HUES6 (cell line): ENCODE results near the gene ZNF620.

Experiments
- H3K27ac ChIP-seq: 2 replicates; pipeline ENCODE4 v1.7.0; 2013; ENCODE audit warnings: low read depth, mild to moderate bottlenecking, low read length, inconsistent platforms
- H3K27me3 ChIP-seq: 2 replicates; pipeline ENCODE4 v1.6.1; 2013; ENCODE audit warnings: low read length; ENCODE audit not compliant: control insufficient read depth, insufficient read depth
- H3K36me3 ChIP-seq: 2 replicates; pipeline ENCODE4 v1.6.1; 2013; ENCODE audit warnings: low read length; ENCODE audit not compliant: control insufficient read depth, insufficient read depth
- H3K4me1 ChIP-seq: 2 replicates; pipeline ENCODE4 v1.6.1; 2013; ENCODE audit warnings: low read length; ENCODE audit not compliant: control insufficient read depth, insufficient read depth
- H3K4me3 ChIP-seq: 2 replicates; pipeline ENCODE4 v1.5.1; 2013; ENCODE audit warnings: low read depth, low read length
- H3K9ac ChIP-seq: one replicate; pipeline ENCODE4 v1.6.1; 2013; ENCODE audit warnings: mild to moderate bottlenecking, low read length
- H3K9me3 ChIP-seq: 2 replicates; pipeline ENCODE4 v1.6.1; 2013; ENCODE audit warnings: low read depth, low read length; ENCODE audit not compliant: control insufficient read depth, insufficient read depth

ZNF620 gene

DNA sequence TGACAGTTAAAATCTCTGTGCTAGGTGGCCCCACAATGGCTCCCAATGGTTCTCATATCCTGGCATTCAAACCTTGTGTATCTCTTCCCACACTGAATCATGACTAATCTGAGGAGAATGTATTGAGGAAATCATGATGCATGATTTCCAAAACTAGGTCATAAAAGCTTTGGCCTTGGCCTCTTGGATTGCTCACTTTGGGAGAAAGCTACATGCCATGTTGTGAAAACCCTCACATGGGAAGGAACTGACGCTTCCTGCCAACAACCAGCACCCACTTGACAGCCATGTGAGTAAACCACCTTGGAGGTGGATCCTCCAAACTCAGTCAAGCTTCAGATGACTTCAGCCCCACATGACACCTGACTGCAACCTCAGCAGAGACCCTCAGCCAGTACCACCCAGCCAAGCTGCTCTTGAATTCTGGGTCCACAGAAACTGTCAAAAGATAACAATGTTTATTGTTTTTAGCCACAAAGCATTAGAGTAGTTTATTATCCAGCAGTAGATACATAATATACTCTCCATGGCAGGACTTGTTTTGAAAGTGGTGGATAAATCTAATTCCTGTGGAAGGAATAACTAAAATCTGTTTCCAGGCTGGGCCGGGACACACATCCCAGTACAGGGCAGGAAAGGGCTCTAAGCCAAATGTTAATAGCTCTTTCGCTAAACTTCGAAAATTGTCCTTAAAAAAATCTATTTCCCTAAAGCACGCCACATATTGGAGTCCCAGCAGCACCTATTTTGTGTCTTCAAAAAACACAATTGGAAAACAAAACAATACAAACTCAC, 1.0 kb upstream of the ZNF620 start:
- H3K9me3 ChIP-seq: no peaks in the 10 kb centered on the region

GRCh38 chr3:40511031-40511718, 5.3 kb downstream of the ZNF620 start:
- Histone ChIP-seq H3K4me3 (no peak overlapping the region), H3K27me3 (no peaks in the 10 kb centered on the region), H3K36me3 (peaks cover 56% of the 10 kb centered on the region), H3K9ac (no peak overlapping the region), H3K27ac (no peak overlapping the region), H3K4me1 (no peaks in the 10 kb centered on the region), H3K9me3 (no peaks in the 10 kb centered on the region)

More for the DNA sequence above, 1.0 kb upstream of the ZNF620 start:
- Histone ChIP-seq H3K27me3 (no peaks in the 10 kb centered on the region), H3K36me3 (peaks cover 13% of the 10 kb centered on the region; the same call in 1 of the 2 replicates), H3K9ac (no peak overlapping the region), H3K4me1 (0 out of 2 replicates have a peak, but pooled peaks cover 4% of the 10 kb centered on the region), H3K27ac (no peak overlapping the region), H3K4me3 (peak overlapping the region; percentile 91; the same call in 1 of the 2 replicates)

DNA sequence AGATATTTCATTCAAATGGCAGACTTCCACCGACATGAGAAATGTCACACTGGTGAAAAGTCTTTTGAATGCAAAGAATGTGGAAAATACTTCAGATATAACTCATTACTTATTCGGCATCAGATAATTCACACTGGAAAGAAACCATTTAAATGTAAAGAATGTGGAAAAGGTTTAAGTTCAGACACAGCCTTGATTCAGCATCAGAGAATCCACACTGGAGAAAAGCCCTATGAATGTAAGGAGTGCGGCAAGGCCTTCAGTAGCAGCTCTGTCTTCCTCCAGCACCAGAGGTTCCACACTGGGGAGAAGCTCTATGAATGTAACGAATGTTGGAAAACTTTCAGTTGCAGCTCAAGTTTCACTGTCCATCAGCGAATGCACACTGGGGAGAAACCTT, 10.4 kb downstream of the ZNF620 start:
- Histone ChIP-seq H3K27ac (no peak overlapping the region), H3K4me3 (no peak overlapping the region), H3K27me3 (no peaks in the 10 kb centered on the region), H3K36me3 (peaks cover 45% of the 10 kb centered on the region), H3K9ac (no peak overlapping the region), H3K9me3 (no peaks in the 10 kb centered on the region), H3K4me1 (no peaks in the 10 kb centered on the region)

- no peak overlapping the region for H3K4me3 ChIP-seq
- H3K36me3 ChIP-seq: peaks cover 33% of the 10 kb centered on the region
- no peaks in the 10 kb centered on the region for H3K4me1 ChIP-seq
- no peaks in the 10 kb centered on the region for H3K27me3 ChIP-seq
- H3K9me3 ChIP-seq: no peaks in the 10 kb centered on the region
- no peak overlapping the region for H3K9ac ChIP-seq
- no peak overlapping the region for H3K27ac ChIP-seq
Observed at GRCh38 chr3:40518067-40518466, 12.2 kb downstream of the ZNF620 start.

DNA sequence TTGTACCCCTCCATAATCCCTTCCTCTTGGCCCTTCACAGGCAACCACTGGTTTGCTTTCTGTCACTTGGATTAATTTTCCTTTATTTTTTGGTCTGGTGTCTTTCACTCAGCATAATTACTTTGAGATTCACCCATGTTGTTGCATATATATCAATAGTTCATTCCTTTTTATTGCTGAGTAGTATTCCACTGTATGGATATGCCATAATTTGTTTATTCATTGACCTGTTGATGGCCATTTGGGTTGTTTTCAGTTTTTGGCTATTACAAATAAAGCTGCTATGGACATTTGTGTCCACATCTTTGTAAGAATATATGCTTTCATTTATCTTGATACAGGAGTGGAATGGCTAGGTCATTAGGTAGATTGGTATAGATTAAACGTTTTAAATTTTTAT, 13.0 kb downstream of the ZNF620 start:
- peaks cover 33% of the 10 kb centered on the region for H3K36me3 ChIP-seq
- no peaks in the 10 kb centered on the region for H3K9me3 ChIP-seq
- H3K9ac ChIP-seq: no peak overlapping the region
- H3K4me1 ChIP-seq: peaks cover 1% of the 10 kb centered on the region; the same call in 1 of the 2 replicates
- H3K27ac ChIP-seq: no peak overlapping the region
- no peaks in the 10 kb centered on the region for H3K27me3 ChIP-seq
- H3K4me3 ChIP-seq: no peak overlapping the region

GRCh38 chr3:40521254-40521653, 15.4 kb downstream of the ZNF620 start:
- Histone ChIP-seq H3K27me3 (no peaks in the 10 kb centered on the region), H3K4me1 (peaks cover 11% of the 10 kb centered on the region; the same call in 1 of the 2 replicates), H3K9ac (no peak overlapping the region), H3K36me3 (peaks cover 15% of the 10 kb centered on the region), H3K9me3 (no peaks in the 10 kb centered on the region), H3K27ac (no peak overlapping the region), H3K4me3 (no peak overlapping the region)

DNA sequence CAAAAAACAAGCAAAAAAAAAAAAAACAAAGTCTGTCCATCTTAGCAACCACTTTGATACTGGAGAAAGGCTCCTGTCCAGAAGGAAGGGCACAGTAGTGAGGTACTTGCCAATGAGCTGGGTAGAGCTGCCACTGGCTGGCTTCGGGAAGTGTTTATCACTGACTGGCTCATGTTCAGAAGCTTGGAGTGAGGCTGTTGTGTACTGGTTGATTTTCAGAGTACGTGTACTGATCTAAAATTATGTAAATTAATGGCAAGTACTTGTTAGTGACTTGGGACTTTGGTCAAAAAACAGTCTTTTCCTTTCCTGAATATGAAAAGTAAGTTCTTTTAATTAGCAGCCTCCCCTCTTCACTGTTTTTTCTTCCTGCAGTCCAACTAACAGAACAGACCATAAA, 17.9 kb downstream of the ZNF620 start:
- H3K9ac ChIP-seq: no peak overlapping the region

DNA sequence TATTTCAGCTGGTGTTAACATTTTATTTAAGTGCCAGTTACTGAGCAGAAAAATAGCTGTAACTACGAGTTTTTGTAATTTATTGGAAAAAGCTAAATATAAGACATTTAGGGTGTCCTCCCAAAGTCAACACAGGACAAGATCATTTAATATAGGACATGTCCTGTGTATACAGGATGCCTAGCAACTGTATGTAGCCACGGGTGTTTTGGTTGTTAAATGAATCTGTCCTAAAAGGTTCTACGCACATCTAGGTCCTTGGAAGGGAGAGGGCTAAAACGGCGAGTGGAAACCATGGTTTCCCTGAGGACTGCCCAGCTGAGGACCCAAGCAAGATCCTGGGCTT, 18.4 kb downstream of the ZNF620 start:
- Histone ChIP-seq H3K36me3 (peaks cover 17% of the 10 kb centered on the region), H3K27ac (peak overlapping the region; percentile 90), H3K4me3 (peak overlapping the region; percentile 87), H3K9me3 (no peaks in the 10 kb centered on the region), H3K27me3 (no peaks in the 10 kb centered on the region), H3K9ac (peak overlapping the region; percentile 95), H3K4me1 (peaks cover 11% of the 10 kb centered on the region; the same call in 1 of the 2 replicates)

More for the DNA sequence above, 17.9 kb downstream of the ZNF620 start:
- Histone ChIP-seq H3K27ac (peak overlapping the region; percentile 90), H3K9me3 (no peaks in the 10 kb centered on the region), H3K4me1 (peaks cover 11% of the 10 kb centered on the region; the same call in 1 of the 2 replicates), H3K4me3 (peak overlapping the region; percentile 87), H3K27me3 (no peaks in the 10 kb centered on the region), H3K36me3 (peaks cover 13% of the 10 kb centered on the region)

DNA sequence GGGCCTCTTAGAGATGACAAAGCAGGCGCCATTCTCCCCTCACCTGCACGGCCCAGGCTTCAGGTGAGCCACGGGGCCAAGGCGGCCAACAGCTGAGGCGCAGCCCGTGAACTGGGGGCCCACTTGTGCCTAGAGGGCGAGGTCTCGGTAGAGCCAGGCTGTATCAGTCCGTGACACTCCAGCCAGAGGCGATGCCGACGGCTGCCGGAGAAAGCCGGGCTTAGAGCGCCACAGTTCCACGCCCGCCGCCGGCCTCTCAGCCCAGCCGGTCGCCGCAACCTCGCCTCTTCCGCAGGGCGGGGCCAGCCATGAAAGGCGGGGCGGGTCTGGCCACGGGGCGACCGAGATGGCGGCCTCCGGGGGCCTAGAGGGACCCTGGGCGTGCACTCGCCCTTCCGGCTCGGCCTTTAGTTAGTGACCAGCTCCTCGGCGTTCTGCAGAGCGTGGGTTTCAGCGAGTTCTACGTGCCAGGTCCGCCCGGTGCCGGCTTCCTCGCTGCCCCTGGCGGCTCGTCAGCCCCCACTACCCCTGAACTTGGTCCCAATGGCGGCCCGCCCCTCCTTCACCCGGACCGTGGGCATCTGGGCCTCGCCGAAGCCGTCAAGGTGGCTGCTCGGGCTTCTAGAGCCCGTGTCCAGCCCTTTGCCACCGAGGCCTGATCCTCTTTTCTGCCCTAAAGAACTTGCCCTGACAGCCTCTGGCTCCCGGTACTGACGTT, 18.9 kb downstream of the ZNF620 start, which contains the start of gene ZNF621:
TSS of gene ZNF621 (plus strand) at position 393 of the 718 bp plus-strand sequence. CDS start 881 bp downstream, outside the sequence.
- Histone ChIP-seq H3K9ac (peak within 1 kb of the TSS; percentile 95), H3K27ac (peak within 1 kb of the TSS; percentile 90), H3K36me3 (peaks cover 22% of the 10 kb centered on the region), H3K9me3 (no peaks in the 10 kb centered on the region), H3K4me1 (peaks cover 11% of the 10 kb centered on the region; the same call in 1 of the 2 replicates), H3K27me3 (no peaks in the 10 kb centered on the region), H3K4me3 (peak within 1 kb of the TSS; percentile 87)

DNA sequence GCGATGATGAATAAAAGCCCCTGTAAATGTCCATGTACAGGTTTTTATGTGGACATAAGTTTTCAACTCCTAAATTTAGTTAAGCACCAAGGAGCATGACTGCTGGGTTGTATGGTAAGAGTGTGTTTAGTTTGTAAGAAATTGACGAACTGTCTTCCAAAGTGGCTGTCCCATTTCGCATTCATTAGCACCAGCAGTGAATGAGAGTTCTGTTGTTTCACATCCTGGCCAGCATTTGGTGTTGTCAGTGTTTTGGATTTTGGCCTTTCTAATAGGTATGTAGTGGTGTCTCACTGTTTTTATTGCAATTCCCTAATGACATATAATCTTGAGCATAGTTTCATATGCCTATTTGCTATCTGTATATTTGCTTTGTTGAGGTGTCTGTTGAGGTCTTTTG, 22.6 kb downstream of the ZNF620 start:
- Histone ChIP-seq H3K27ac (no peak overlapping the region), H3K9me3 (no peaks in the 10 kb centered on the region), H3K9ac (no peak overlapping the region), H3K36me3 (peaks cover 59% of the 10 kb centered on the region), H3K27me3 (no peaks in the 10 kb centered on the region), H3K4me1 (peaks cover 11% of the 10 kb centered on the region; the same call in 1 of the 2 replicates), H3K4me3 (no peak overlapping the region)
